ENCODE data around the gene LRRC39. TPM values are rescaled to one million over a fixed set of nuclear protein-coding genes. Genes with fewer than 3 reads are reported as not detected.

The LRRC39 gene
- total RNA-seq, 1 donor from 2014 or later: 0.57 TPM

DNA sequence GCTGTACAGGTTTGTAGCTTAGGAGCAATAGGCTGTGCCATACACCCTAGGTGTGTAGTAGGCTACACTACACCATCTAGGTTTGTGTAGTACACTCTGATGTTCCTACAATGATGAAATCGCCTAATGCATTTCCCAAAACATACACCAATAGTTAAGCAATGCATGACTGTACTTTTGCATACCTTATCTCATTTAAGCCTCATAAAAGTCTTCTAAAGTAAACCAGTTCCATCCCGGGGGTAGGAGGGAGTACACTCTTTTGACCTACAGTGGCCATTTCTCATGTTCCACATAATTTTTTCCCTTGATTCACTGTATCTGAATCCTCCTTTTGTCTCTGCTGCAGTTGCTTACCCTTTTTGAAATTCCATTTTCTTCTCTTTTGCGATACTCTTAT, 32.9 kb downstream of the LRRC39 start:
- Mint-ChIP-seq H3K4me3 (ENCODE audit: unreplicated experiment) (no peak overlapping the region), H3K27me3 (ENCODE audit: low read depth, unreplicated experiment) (no peaks in the 10 kb centered on the region), H3K27ac (ENCODE audit: unreplicated experiment) (no peak overlapping the region), H3K4me1 (ENCODE audit: low read depth, unreplicated experiment) (no peaks in the 10 kb centered on the region), H3K36me3 (ENCODE audit: low read depth, unreplicated experiment) (no peaks in the 10 kb centered on the region), H3K9me3 (ENCODE audit: unreplicated experiment) (no peaks in the 10 kb centered on the region)
- Histone ChIP-seq H4K20me1 (ENCODE audit: insufficient read depth, low read length) (no peaks in the 10 kb centered on the region), H3K27ac (ENCODE audit: low read depth, low read length) (no peak overlapping the region), H3K4me2 (ENCODE audit: low read length) (no peak overlapping the region), H3K79me2 (ENCODE audit: insufficient read depth, low read length) (no peaks in the 10 kb centered on the region), H3K9me3 (ENCODE audit: insufficient read depth, low read depth, low read length) (no peaks in the 10 kb centered on the region), H3K27me3 (ENCODE audit: insufficient read depth, low read length) (no peaks in the 10 kb centered on the region), H3K9ac (ENCODE audit: low read length) (no peak overlapping the region), H3K4me1 (ENCODE audit: insufficient read depth, low read length) (no peaks in the 10 kb centered on the region), H3K4me3 (ENCODE audit: insufficient read depth, low read depth, low read length) (no peak overlapping the region), H3K36me3 (ENCODE audit: insufficient read depth, low read length) (peaks cover 42% of the 10 kb centered on the region), H2AFZ (ENCODE audit: low read depth, low read length) (no peak overlapping the region)
- FAIRE-seq (no peak), DNase-seq (ENCODE audit: low read depth) (no peak)
- TF ChIP-seq CTCF (IDR thresholded peaks at IDR 0.05; ENCODE audit: insufficient read depth, low read depth, low read length) (no peak), EZH2 (IDR thresholded peaks at IDR 0.05; ENCODE audit: insufficient read depth, low read length) (no peak)

- Histone ChIP-seq H2AFZ (ENCODE audit: low read depth, low read length) (no peak overlapping the region), H4K20me1 (ENCODE audit: insufficient read depth, low read length) (no peaks in the 10 kb centered on the region), H3K27me3 (ENCODE audit: insufficient read depth, low read length) (no peaks in the 10 kb centered on the region), H3K4me3 (ENCODE audit: insufficient read depth, low read depth, low read length) (no peak overlapping the region), H3K27ac (ENCODE audit: low read depth, low read length) (no peak overlapping the region), H3K4me2 (ENCODE audit: low read length) (no peak overlapping the region), H3K9ac (ENCODE audit: low read length) (no peak overlapping the region), H3K4me1 (ENCODE audit: insufficient read depth, low read length) (no peaks in the 10 kb centered on the region), H3K79me2 (ENCODE audit: insufficient read depth, low read length) (no peaks in the 10 kb centered on the region), H3K9me3 (ENCODE audit: insufficient read depth, low read depth, low read length) (no peaks in the 10 kb centered on the region), H3K36me3 (ENCODE audit: insufficient read depth, low read length) (peaks cover 56% of the 10 kb centered on the region)
- H3K36me3 Mint-ChIP-seq (ENCODE audit: low read depth, unreplicated experiment): no peaks in the 10 kb centered on the region
- no peaks in the 10 kb centered on the region for H3K4me1 Mint-ChIP-seq (ENCODE audit: low read depth, unreplicated experiment)
- DNase-seq (ENCODE audit: low read depth) (no peak), FAIRE-seq (no peak)
- TF ChIP-seq CTCF (IDR thresholded peaks at IDR 0.05; ENCODE audit: insufficient read depth, low read depth, low read length) (no peak), EZH2 (IDR thresholded peaks at IDR 0.05; ENCODE audit: insufficient read depth, low read length) (no peak)
- no peak overlapping the region for H3K4me3 Mint-ChIP-seq (ENCODE audit: unreplicated experiment)
- no peaks in the 10 kb centered on the region for H3K27me3 Mint-ChIP-seq (ENCODE audit: low read depth, unreplicated experiment)
- H3K27ac Mint-ChIP-seq (ENCODE audit: unreplicated experiment): no peak overlapping the region
- no peaks in the 10 kb centered on the region for H3K9me3 Mint-ChIP-seq (ENCODE audit: unreplicated experiment)
These were observed 35.7 kb downstream of the LRRC39 start for GRCh38 chr1:100142343-100142742.

DNA sequence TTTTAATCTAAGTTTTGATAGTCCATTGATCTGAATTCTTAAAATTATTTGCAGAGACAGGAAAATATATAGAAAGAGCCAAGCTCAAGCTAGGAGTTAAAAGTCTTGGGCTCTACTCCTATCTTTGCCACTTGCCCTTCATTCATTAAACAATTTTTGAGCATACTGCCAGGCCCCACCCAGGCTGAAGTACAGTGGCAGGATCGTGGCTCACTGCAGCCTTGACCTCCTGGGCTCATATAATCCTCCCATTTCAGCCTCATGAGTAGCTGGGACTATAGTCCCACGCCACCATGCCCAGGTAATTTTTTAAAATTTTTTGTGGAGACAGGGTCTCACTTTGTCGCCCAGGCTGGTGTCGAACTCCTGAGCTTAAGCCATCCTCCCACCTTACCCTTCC, 36.9 kb downstream of the LRRC39 start:
- no peaks in the 10 kb centered on the region for H3K27me3 Mint-ChIP-seq (ENCODE audit: low read depth, unreplicated experiment)
- no peaks in the 10 kb centered on the region for H3K4me1 ChIP-seq (ENCODE audit: insufficient read depth, low read length)
- no peak for FAIRE-seq
- H3K4me1 Mint-ChIP-seq (ENCODE audit: low read depth, unreplicated experiment): no peaks in the 10 kb centered on the region
- H3K27me3 ChIP-seq (ENCODE audit: insufficient read depth, low read length): no peaks in the 10 kb centered on the region
- no peaks in the 10 kb centered on the region for H3K9me3 Mint-ChIP-seq (ENCODE audit: unreplicated experiment)
- H2AFZ ChIP-seq (ENCODE audit: low read depth, low read length): no peak overlapping the region
- no peak for DNase-seq (ENCODE audit: low read depth)
- no peak overlapping the region for H3K4me3 ChIP-seq (ENCODE audit: insufficient read depth, low read depth, low read length)
- no peak overlapping the region for H3K27ac Mint-ChIP-seq (ENCODE audit: unreplicated experiment)
- no peak overlapping the region for H3K9ac ChIP-seq (ENCODE audit: low read length)
- no peak overlapping the region for H3K4me2 ChIP-seq (ENCODE audit: low read length)
- H3K9me3 ChIP-seq (ENCODE audit: insufficient read depth, low read depth, low read length): no peaks in the 10 kb centered on the region
- peaks cover 56% of the 10 kb centered on the region for H3K36me3 ChIP-seq (ENCODE audit: insufficient read depth, low read length)
- H4K20me1 ChIP-seq (ENCODE audit: insufficient read depth, low read length): no peaks in the 10 kb centered on the region
- no peak for TF ChIP-seq EZH2 (IDR thresholded peaks at IDR 0.05; ENCODE audit: insufficient read depth, low read length)
- TF ChIP-seq CTCF (IDR thresholded peaks at IDR 0.05; ENCODE audit: insufficient read depth, low read depth, low read length): no peak
- no peaks in the 10 kb centered on the region for H3K79me2 ChIP-seq (ENCODE audit: insufficient read depth, low read length)
- no peak overlapping the region for H3K27ac ChIP-seq (ENCODE audit: low read depth, low read length)
- no peak overlapping the region for H3K4me3 Mint-ChIP-seq (ENCODE audit: unreplicated experiment)
- H3K36me3 Mint-ChIP-seq (ENCODE audit: low read depth, unreplicated experiment): no peaks in the 10 kb centered on the region
